AG08396 (cell line): ENCODE measurements around the gene DNAJC13.

ENCODE experiments used
- DNase-seq: peaks from one replicate; pipeline ENCODE4 v3.0.0; 2012; ENCODE audit warnings: low spot score, mixed read lengths

DNAJC13 gene

GRCh38 chr3:132405188-132405587 lies 12.1 kb upstream of the DNAJC13 start:
- DNase-seq, result no peak

GRCh38 chr3:132405609-132406299 lies 11.5 kb upstream of the DNAJC13 start:
- no peak for DNase-seq

GRCh38 chr3:132406587-132406986 lies 10.7 kb upstream of the DNAJC13 start:
- no peak for DNase-seq

GRCh38 chr3:132407025-132407424 lies 10.3 kb upstream of the DNAJC13 start:
- DNase-seq, result no peak

GRCh38 chr3:132414841-132415240 lies 2.5 kb upstream of the DNAJC13 start:
- no peak for DNase-seq

- no peak for DNase-seq
Measured at GRCh38 chr3:132416161-132416560, 1.1 kb upstream of the DNAJC13 start.

GRCh38 chr3:132417695-132418411 lies 551 bp downstream of the DNAJC13 start:
- peak; percentile 64 for DNase-seq

GRCh38 chr3:132418916-132419315 lies 1.6 kb downstream of the DNAJC13 start:
- DNase-seq, result no peak

- peak; percentile 24 for DNase-seq
Measured at GRCh38 chr3:132421832-132422231, 4.5 kb downstream of the DNAJC13 start.

- no peak for DNase-seq
Measured at GRCh38 chr3:132422531-132422930, 5.2 kb downstream of the DNAJC13 start.

- DNase-seq, result peak; percentile 33
Measured at GRCh38 chr3:132432639-132433038, 15.3 kb downstream of the DNAJC13 start.

- no peak for DNase-seq
Measured at GRCh38 chr3:132433121-132433520, 15.8 kb downstream of the DNAJC13 start.

- no peak for DNase-seq
Measured at GRCh38 chr3:132435224-132435910, 18.1 kb downstream of the DNAJC13 start.

GRCh38 chr3:132435911-132436425 lies 18.7 kb downstream of the DNAJC13 start:
- no peak for DNase-seq

GRCh38 chr3:132443421-132443820 lies 26.1 kb downstream of the DNAJC13 start:
- DNase-seq, result no peak

- DNase-seq, result no peak
Measured at GRCh38 chr3:132444383-132444782, 27.1 kb downstream of the DNAJC13 start.

- DNase-seq, result no peak
Measured at GRCh38 chr3:132445817-132446216, 28.5 kb downstream of the DNAJC13 start.

GRCh38 chr3:132448216-132448961 lies 31.1 kb downstream of the DNAJC13 start:
- DNase-seq, result no peak

GRCh38 chr3:132456136-132456535 lies 38.8 kb downstream of the DNAJC13 start:
- DNase-seq, result no peak

- no peak for DNase-seq
Measured at GRCh38 chr3:132456571-132456970, 39.3 kb downstream of the DNAJC13 start.

GRCh38 chr3:132457286-132457685 lies 40.0 kb downstream of the DNAJC13 start:
- DNase-seq, result no peak

- DNase-seq, result no peak
Measured at GRCh38 chr3:132459551-132459950, 42.2 kb downstream of the DNAJC13 start.
